Measurements from ENCODE around the gene LRRC1.

Gene LRRC1

GRCh38 chr6:53929041-53929820 lies 134.4 kb downstream of the LRRC1 start:
- no peak for DNase-seq

GRCh38 chr6:53929821-53930120 lies 135.0 kb downstream of the LRRC1 start:
- no peak for DNase-seq

- no peak for DNase-seq
Observed at GRCh38 chr6:53930330-53930729, 135.5 kb downstream of the LRRC1 start.

- no peak for DNase-seq
Observed at GRCh38 chr6:53931086-53931485, 136.3 kb downstream of the LRRC1 start.

- no peak for DNase-seq
Observed at GRCh38 chr6:53932516-53932915, 137.7 kb downstream of the LRRC1 start.

- no peak for DNase-seq
Observed at GRCh38 chr6:53934023-53934422, 139.2 kb downstream of the LRRC1 start.

- DNase-seq: no peak
Observed at GRCh38 chr6:53937461-53937860, 142.7 kb downstream of the LRRC1 start.

- no peak for DNase-seq
Observed at GRCh38 chr6:53938810-53939209, 144.0 kb downstream of the LRRC1 start.

- no peak for DNase-seq
Observed at GRCh38 chr6:53939830-53940229, 145.0 kb downstream of the LRRC1 start.

- DNase-seq: no peak
Observed at GRCh38 chr6:53943395-53943794, 148.6 kb downstream of the LRRC1 start.

GRCh38 chr6:53944091-53944490 lies 149.3 kb downstream of the LRRC1 start:
- DNase-seq: no peak

GRCh38 chr6:53944543-53944942 lies 149.7 kb downstream of the LRRC1 start:
- DNase-seq: no peak

GRCh38 chr6:53945765-53946407 lies 151.1 kb downstream of the LRRC1 start:
- no peak for DNase-seq

GRCh38 chr6:53947780-53948179 lies 153.0 kb downstream of the LRRC1 start:
- no peak for DNase-seq

- no peak for DNase-seq
Observed at GRCh38 chr6:53951383-53951782, 156.6 kb downstream of the LRRC1 start.

- peak; percentile 39 for DNase-seq
Observed at GRCh38 chr6:53956068-53956711, 161.4 kb downstream of the LRRC1 start.

GRCh38 chr6:53956804-53957203 lies 162.0 kb downstream of the LRRC1 start:
- DNase-seq: no peak

GRCh38 chr6:53959717-53960116 lies 164.9 kb downstream of the LRRC1 start:
- no peak for DNase-seq

GRCh38 chr6:53960311-53960710 lies 165.5 kb downstream of the LRRC1 start:
- DNase-seq: no peak

- DNase-seq: no peak
Observed at GRCh38 chr6:53961679-53962370, 167.0 kb downstream of the LRRC1 start.

GRCh38 chr6:53962646-53963045 lies 167.8 kb downstream of the LRRC1 start:
- no peak for DNase-seq

GRCh38 chr6:53967415-53967814 lies 172.6 kb downstream of the LRRC1 start:
- DNase-seq: no peak
